K562 (cell line): Measurements from ENCODE around the gene TRIP12. TPM values are rescaled to one million over a fixed set of nuclear protein-coding genes. Genes with fewer than 3 reads are reported as not detected.

ENCODE experiments used
- ATAC-seq: fragments of 200-7000 bp; cut with Tn5 transposase; 3 replicates; pipeline ENCODE4 v1.9.1; 2020; ENCODE audit warnings: moderate library complexity
- BruUV-seq: library from RNA; stranded (reverse); fragments of 400-500 nt; replicated peaks from 2 replicates; lab custom pipeline; 2021; lab: Mats Ljungman, UMichigan
- CTCF ChIA-PET: fragments of 300-600 bp; formaldehyde crosslinking; extraction: SDS; loops from one replicate; lab custom pipeline; 2021; ENCODE audit warnings: low intra/inter-chr PET ratio; lab: Yijun Ruan, JAX
- POLR2A ChIA-PET: fragments of 300-600, 350-650 bp; sonication (Branson Sonifier 250); formaldehyde crosslinking; extraction: SDS; loops from one replicate; lab custom pipeline; 2021; ENCODE audit warnings: antibody characterized with exemption, inconsistent platforms; lab: Yijun Ruan, JAX
- DNase-seq, 4 experiments: peaks; one replicate each; pipeline versions ENCODE4 v3.0.0 to v3.0.0-alpha.2; 2011 to 2018; ENCODE audit warnings: low spot score in 3 of 4, mixed read lengths in 3 of 4; ENCODE audit errors: extremely low read depth in 1 of 4
- FAIRE-seq: peaks from 2 replicates; lab custom pipeline; 2011; peaks lifted over from hg19 to GRCh38; lab: Jason Lieb, UNC
- H2AFZ ChIP-seq: 2 replicates; pipeline ENCODE4 v1.6.0; 2011; ENCODE audit warnings: low read depth, low read length, control low read depth, inconsistent platforms
- H3K27ac ChIP-seq: fragments of 200-600 bp; 3 replicates; pipeline ENCODE4 v1.8.0; 2011; ENCODE audit warnings: low read depth, mild to moderate bottlenecking, control low read depth, inconsistent platforms, low read length, moderate library complexity, mixed read lengths; ENCODE audit errors: extremely low read depth
- H3K27me3 ChIP-seq, 2 experiments: fragments of 300-600 bp in 1 of 2; 2 replicates in 1 of 2; 3 replicates in 1 of 2; pipeline versions ENCODE4 v1.6.0 to v1.8.0; 2011; ENCODE audit warnings: inconsistent platforms in 2 of 2, low read length in 2 of 2, mild to moderate bottlenecking in 1 of 2, mixed read lengths in 1 of 2, moderate library complexity in 1 of 2; ENCODE audit not compliant: control insufficient read depth in 2 of 2, insufficient read depth in 2 of 2
- H3K36me3 ChIP-seq: fragments of 300-600 bp; 3 replicates; pipeline ENCODE4 v1.8.0; 2011; ENCODE audit warnings: mild to moderate bottlenecking, low read length, inconsistent platforms; ENCODE audit not compliant: control insufficient read depth, insufficient read depth
- H3K4me1 ChIP-seq, 2 experiments: fragments of 200-600 bp in 1 of 2; replicated peaks in 1 of 2; 2 replicates in 1 of 2; 3 replicates in 1 of 2; pipeline versions ENCODE4 v1.5.1 to v1.8.0; 2011; ENCODE audit warnings: inconsistent platforms in 2 of 2, low read length in 2 of 2, mild to moderate bottlenecking in 1 of 2, mixed read lengths in 1 of 2, moderate library complexity in 1 of 2; ENCODE audit not compliant: control insufficient read depth in 2 of 2, insufficient read depth in 2 of 2
- H3K4me2 ChIP-seq: 2 replicates; pipeline ENCODE4 v1.6.1; 2011; ENCODE audit warnings: low read length, control low read depth, inconsistent platforms, mixed read lengths; ENCODE audit not compliant: insufficient read depth
- H3K4me3 ChIP-seq: fragments of 200-600 bp; sonication (generic), shearing (Covaris generic); 2 replicates; pipeline ENCODE4 v1.5.1; 2016; ENCODE audit warnings: control low read depth, inconsistent platforms
- H3K79me2 ChIP-seq: fragments of 200-600 bp; 3 replicates; pipeline ENCODE4 v1.8.0; 2011; ENCODE audit warnings: low read length, inconsistent platforms; ENCODE audit not compliant: control insufficient read depth, insufficient read depth
- H3K9ac ChIP-seq, 2 experiments: 2 replicates each; pipeline versions ENCODE4 v1.6.0 to v1.6.1; 2011; ENCODE audit warnings: low read depth in 2 of 2, low read length in 2 of 2, control low read depth in 1 of 2, inconsistent platforms in 1 of 2, mild to moderate bottlenecking in 1 of 2, mixed read lengths in 1 of 2; ENCODE audit not compliant: insufficient read depth in 1 of 2
- H3K9me1 ChIP-seq: one replicate; pipeline ENCODE4 v1.6.0; 2011; ENCODE audit warnings: inconsistent platforms, mild to moderate bottlenecking, low read length, moderate library complexity; ENCODE audit not compliant: control insufficient read depth, insufficient read depth
- H3K9me3 ChIP-seq: replicated peaks from 2 replicates; pipeline ENCODE4 v1.5.1; 2011; ENCODE audit warnings: low read depth, low read length, inconsistent platforms; ENCODE audit not compliant: control insufficient read depth, insufficient read depth
- H4K20me1 ChIP-seq: replicated peaks from 2 replicates; pipeline ENCODE4 v1.6.1; 2011; ENCODE audit warnings: low read length, inconsistent platforms, mixed read lengths; ENCODE audit not compliant: control insufficient read depth, insufficient read depth
- HES1 ChIP-seq: fragments of 450-650 bp; IDR thresholded peaks from 2 replicates; pipeline ENCODE4 v1.6.1; 2016; ENCODE audit warnings: low read depth, mild to moderate bottlenecking, moderate library complexity
- RNF219 ChIP-seq: fragments of 250-450 bp; sonication (Bioruptor Pico); IDR thresholded peaks from 2 replicates; pipeline ENCODE4 v1.5.0; 2022; ENCODE audit warnings: mild to moderate bottlenecking
- TBL1XR1 ChIP-seq, 2 experiments: IDR thresholded peaks; 2 replicates each; pipeline ENCODE4 v1.6.1; 2012; ENCODE audit warnings: improper control_type of control experiment in 2 of 2, low read length in 2 of 2, mild to moderate bottlenecking in 1 of 2
- ZNF395 ChIP-seq: fragments of 200-800 bp; sonication (Bioruptor generic); IDR thresholded peaks from 2 replicates; pipeline ENCODE4 v1.6.1; 2017; ENCODE audit warnings: missing genetic modification characterization, missing compliant biosample characterization
- WGBS: fragments of 100-300 bp; shearing (Covaris generic); methylation state at CpG from one replicate; pipeline ENCODE4 v1.1.6; 2016; ENCODE audit warnings: low coverage, mixed read lengths; ENCODE audit not compliant: insufficient coverage; ENCODE audit errors: missing lambda C conversion rate; 5-methylcytosine and 5-hydroxymethylcytosine counted together
- in situ Hi-C: fragments of 300-500 bp; cut with MboI; formaldehyde crosslinking; loops from 4 replicates; pipeline ENCODE4 v1.15.0; 2018; ENCODE audit warnings: inconsistent platforms, mixed read lengths
- intact Hi-C: fragments of 100-400 bp; cut with micrococcal nuclease; formaldehyde crosslinking; loops from 2 replicates; pipeline ENCODE4 v1.14.2; 2022
- polyA plus RNA-seq, 8 experiments: library from polyadenylated mRNA; depleted of rRNA in 4 of 8; stranded (reverse) in 5 of 8; unstranded in 3 of 8; fragments of >200 nt; fragmentation: Nextera tagmentation in 2 of 8; fragmentation: Illumina TruSeq in 1 of 8; extraction: Ambion mirVana in 2 of 8; extraction: Trizol in 1 of 8; gene quantifications; 2 replicates each; pipeline versions ENCODE4 v1.2.1 to v1.2.3, GENCODE V29; 2011 to 2014; ENCODE audit warnings: inconsistent platforms in 1 of 8, missing spikeins in 1 of 8
- total RNA-seq, 7 experiments: library from RNA; depleted of rRNA in 6 of 7; stranded (reverse); fragments of >200 nt in 6 of 7; fragmentation: Illumina TruSeq in 2 of 7; extraction: Trizol in 2 of 7; gene quantifications; 2 replicates each; pipeline versions ENCODE4 v1.2.1 to v1.2.3, GENCODE V29; 2011 to 2021; ENCODE audit warnings: low replicate concordance in 1 of 7

The TRIP12 gene
- total and polyA plus RNA-seq, 9 of the 15 experiments (the other 6 are each of a cell fraction or from before 2014, with no cell fraction given): 15.2 to 131 (median 80.1) TPM

- no TSS peak for BruUV-seq
- Histone ChIP-seq H3K4me3 (no peak overlapping the region), H3K27me3 (no peaks in the 10 kb centered on the region; a peak in 1 of 5 replicates), H2AFZ (no peak overlapping the region), H3K36me3 (no peaks in the 10 kb centered on the region), H3K9me1 (no peaks in the 10 kb centered on the region), H3K4me1 (no peaks in the 10 kb centered on the region; a peak in 1 of 5 replicates), H3K9ac (no peak overlapping the region), H3K9me3 (no peaks in the 10 kb centered on the region), H3K79me2 (no peaks in the 10 kb centered on the region), H4K20me1 (no peaks in the 10 kb centered on the region), H3K4me2 (no peak overlapping the region), H3K27ac (no peak overlapping the region)
- ATAC-seq (no peak), FAIRE-seq (no peak), DNase-seq (no peak)
- in situ Hi-C loops (no loop called here), intact Hi-C loops (no loop called here)
- CTCF ChIA-PET: no interaction called here
- POLR2A ChIA-PET: no interaction called here
- no peak for TF ChIP-seq RNF219
- TF ChIP-seq ZNF395 (CRISPR knock-in tag): no peak
- TF ChIP-seq TBL1XR1 (IDR thresholded peaks at IDR 0.05; ENCODE audit: low read length in 2 of 2): no peak
- no peak for TF ChIP-seq HES1
- WGBS: 0% methylated on average over 1 of the region's 1 CpG
Observed at GRCh38 chr2:229734410-229734809, 187.4 kb downstream of the TRIP12 start.
